ENCODE measurements around the gene TESK2. TPM values are rescaled to one million over a fixed set of nuclear protein-coding genes. Genes with fewer than 3 reads are reported as not detected.

The TESK2 gene
- total RNA-seq, 2 experiments from 2014 or later: 3.3 to 3.5 TPM

DNA sequence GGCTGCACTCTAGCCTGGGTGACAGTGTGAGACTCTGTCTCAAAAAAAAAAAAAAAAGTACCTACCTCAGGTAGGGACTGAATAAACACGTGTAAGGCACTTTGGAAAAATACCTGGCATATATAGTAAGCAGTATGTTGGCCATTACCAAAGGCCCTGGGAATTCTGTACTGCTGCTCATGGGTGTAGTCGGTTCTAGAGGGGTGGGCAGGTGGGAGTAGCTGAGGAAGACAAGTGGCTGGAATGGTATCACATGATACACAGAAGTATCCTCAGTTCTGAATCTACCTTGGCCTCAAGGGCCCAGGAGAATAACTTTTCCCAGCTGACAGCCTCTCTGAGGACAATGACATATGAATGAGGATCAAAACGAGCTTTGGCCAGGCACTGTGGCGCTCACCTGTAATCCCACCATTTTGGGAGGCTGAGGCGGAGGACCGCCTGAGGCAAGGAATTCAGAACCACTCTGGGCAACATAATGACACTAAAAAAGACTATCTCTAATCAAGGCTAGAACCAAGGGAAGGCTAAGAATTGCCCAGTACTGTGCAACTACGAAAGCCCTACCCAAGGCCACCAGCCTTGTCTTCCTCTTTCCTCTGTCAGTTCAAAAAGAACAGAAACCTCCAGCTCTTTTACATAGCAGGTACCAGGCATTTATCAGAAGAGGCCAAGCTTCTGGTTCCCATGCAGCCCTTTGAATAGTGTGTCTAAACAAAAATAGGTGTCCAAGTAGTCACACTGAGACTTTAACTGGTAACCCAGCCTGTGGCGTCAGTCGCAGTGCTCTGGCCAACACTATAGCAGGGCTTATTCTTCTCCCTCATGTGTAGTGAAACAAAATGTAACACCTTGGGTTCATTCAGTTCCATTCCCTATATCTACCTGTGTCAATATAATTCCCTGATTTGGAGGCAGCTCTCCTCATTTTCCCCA is 19.3 kb upstream of the TESK2 start:
- CTCF ChIA-PET: interaction anchor here (1.2 to 4.5 kb wide), 5 partner anchors 10 to 59 kb away, joined by 4 to 194 read pairs (median 20); partner anchors contain the start of genes CCDC163, MMACHC and PRDX1
- DNase-seq (no peak), ATAC-seq (no peak)
- Mint-ChIP-seq H3K4me1 (ENCODE audit: low read depth) (no peaks in the 10 kb centered on the region), H3K4me3 (no peak overlapping the region), H3K9me3 (ENCODE audit: insufficient read depth) (no peaks in the 10 kb centered on the region), H3K36me3 (ENCODE audit: low read depth) (peaks cover 58% of the 10 kb centered on the region), H3K27me3 (ENCODE audit: low read depth) (no peaks in the 10 kb centered on the region), H3K27ac (no peak overlapping the region)
- POLR2A ChIA-PET: interaction anchor here (0.9 to 1.4 kb wide), 2 partner anchors 11 to 12 kb away, joined by 3 to 9 read pairs; partner anchors contain the start of gene PRDX1

DNA sequence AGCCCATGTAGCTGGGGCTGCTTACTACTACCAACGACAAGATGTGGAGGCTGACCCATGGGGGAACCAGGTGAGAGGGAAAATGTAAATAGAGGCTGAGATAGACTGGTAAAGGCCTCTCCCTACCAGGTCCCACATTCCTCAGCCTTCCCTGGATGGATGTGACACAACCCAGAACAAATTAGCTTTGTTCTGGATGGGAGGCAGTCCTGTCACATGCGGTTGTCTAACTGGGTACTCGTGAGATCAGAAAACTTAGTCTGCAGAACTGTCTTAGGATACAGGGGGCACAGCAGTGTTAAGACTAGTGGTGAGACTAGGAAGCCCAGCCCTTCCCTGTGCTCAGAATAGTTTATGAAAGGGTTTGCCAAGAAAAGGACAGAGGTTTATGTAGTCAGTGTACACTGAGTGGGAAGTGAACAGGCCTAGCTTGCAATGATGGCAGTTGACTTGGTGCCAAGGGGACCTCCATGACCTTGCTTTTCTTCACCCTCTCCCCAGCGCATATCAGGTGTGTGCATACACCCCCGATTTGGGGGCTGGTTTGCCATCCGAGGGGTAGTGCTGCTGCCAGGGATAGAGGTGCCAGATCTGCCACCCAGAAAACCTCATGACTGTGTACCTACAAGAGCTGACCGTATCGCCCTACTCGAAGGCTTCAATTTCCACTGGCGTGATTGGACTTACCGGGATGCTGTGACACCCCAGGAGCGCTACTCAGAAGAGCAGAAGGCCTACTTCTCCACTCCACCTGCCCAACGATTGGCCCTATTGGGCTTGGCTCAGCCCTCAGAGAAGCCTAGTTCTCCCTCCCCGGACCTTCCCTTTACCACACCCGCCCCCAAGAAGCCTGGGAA is 17.6 kb upstream of the TESK2 start:
- peak overlapping the region; percentile 9 for H3K27ac Mint-ChIP-seq
- peaks cover 42% of the 10 kb centered on the region for H3K36me3 Mint-ChIP-seq (ENCODE audit: low read depth)
- no peaks in the 10 kb centered on the region for H3K27me3 Mint-ChIP-seq (ENCODE audit: low read depth)
- DNase-seq: no peak
- H3K4me1 Mint-ChIP-seq (ENCODE audit: low read depth): no peaks in the 10 kb centered on the region
- no peak overlapping the region for H3K4me3 Mint-ChIP-seq
- H3K9me3 Mint-ChIP-seq (ENCODE audit: insufficient read depth): no peaks in the 10 kb centered on the region
- ATAC-seq: peak; percentile 33
- ChIA-PET POLR2A (interaction anchor here (1.0 to 1.2 kb wide), 2 partner anchors 8 to 11 kb away, joined by 3 to 6 read pairs; partner anchors contain the start of genes CCDC163 and MMACHC), CTCF (interaction anchor here (1.1 to 2.1 kb wide), 2 partner anchors 16 to 61 kb away, joined by 3 to 7 read pairs; no protein-coding TSS in a partner anchor)

GRCh38 chr1:45507893-45508292 is 16.9 kb upstream of the TESK2 start:
- Mint-ChIP-seq H3K27ac (no peak overlapping the region), H3K9me3 (ENCODE audit: insufficient read depth) (no peaks in the 10 kb centered on the region), H3K4me3 (no peak overlapping the region), H3K36me3 (ENCODE audit: low read depth) (peaks cover 43% of the 10 kb centered on the region), H3K4me1 (ENCODE audit: low read depth) (no peaks in the 10 kb centered on the region), H3K27me3 (ENCODE audit: low read depth) (no peaks in the 10 kb centered on the region)
- ATAC-seq (no peak), DNase-seq (no peak)
- ChIA-PET POLR2A (interaction anchor here (1.0 to 1.2 kb wide), 2 partner anchors 8 to 11 kb away, joined by 3 to 6 read pairs; partner anchors contain the start of genes CCDC163 and MMACHC), CTCF (interaction anchor here (1.1 to 2.1 kb wide), 2 partner anchors 15 to 62 kb away, joined by 3 to 7 read pairs; no protein-coding TSS in a partner anchor)

DNA sequence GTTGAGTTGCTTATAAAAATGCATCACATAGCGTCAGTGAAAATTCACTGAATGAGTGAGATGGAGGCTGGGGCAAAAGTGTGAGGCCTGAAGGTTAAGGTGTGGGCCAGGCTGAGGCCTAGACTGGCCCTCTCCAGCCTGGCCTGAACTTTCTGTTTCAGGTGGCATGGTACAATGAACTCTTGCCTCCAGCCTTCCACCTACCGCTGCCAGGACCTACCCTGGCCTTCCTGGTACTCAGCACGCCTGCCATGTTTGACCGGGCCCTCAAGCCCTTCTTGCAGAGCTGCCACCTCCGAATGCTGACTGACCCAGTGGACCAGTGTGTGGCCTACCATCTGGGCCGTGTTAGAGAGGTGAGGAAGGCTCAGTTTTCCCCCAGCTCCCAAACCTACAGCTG is 16.2 kb upstream of the TESK2 start:
- CTCF ChIA-PET: interaction anchor here (2.1 kb wide), 1 partner anchor 14 kb away, joined by 7 read pairs; no protein-coding TSS in a partner anchor
- POLR2A ChIA-PET: interaction anchor here (0.5 to 1.2 kb wide), 2 partner anchors 12 to 181 kb away, joined by 3 to 6 read pairs; no protein-coding TSS in a partner anchor

GRCh38 chr1:45503462-45504360 is 12.7 kb upstream of the TESK2 start:
- Mint-ChIP-seq H3K4me3 (no peak overlapping the region), H3K36me3 (ENCODE audit: low read depth) (peaks cover 15% of the 10 kb centered on the region), H3K27me3 (ENCODE audit: low read depth) (no peaks in the 10 kb centered on the region), H3K27ac (no peak overlapping the region), H3K4me1 (ENCODE audit: low read depth) (peaks cover 24% of the 10 kb centered on the region), H3K9me3 (ENCODE audit: insufficient read depth) (no peaks in the 10 kb centered on the region)
- no peak for ATAC-seq
- ChIA-PET POLR2A (interaction anchor here (1.1 to 2.7 kb wide), 2 partner anchors 8 to 491 kb away, joined by 3 to 9 read pairs; no protein-coding TSS in a partner anchor), CTCF (interaction anchor here (1.0 kb wide), 1 partner anchor 11 kb away, joined by 3 read pairs; no protein-coding TSS in a partner anchor)
- DNase-seq: no peak

More for the DNA sequence above, 16.2 kb upstream of the TESK2 start:
- Mint-ChIP-seq H3K4me1 (ENCODE audit: low read depth) (no peaks in the 10 kb centered on the region), H3K36me3 (ENCODE audit: low read depth) (peaks cover 40% of the 10 kb centered on the region), H3K27me3 (ENCODE audit: low read depth) (no peaks in the 10 kb centered on the region), H3K9me3 (ENCODE audit: insufficient read depth) (no peaks in the 10 kb centered on the region), H3K27ac (no peak overlapping the region), H3K4me3 (no peak overlapping the region)
- ATAC-seq (no peak), DNase-seq (no peak)

DNA sequence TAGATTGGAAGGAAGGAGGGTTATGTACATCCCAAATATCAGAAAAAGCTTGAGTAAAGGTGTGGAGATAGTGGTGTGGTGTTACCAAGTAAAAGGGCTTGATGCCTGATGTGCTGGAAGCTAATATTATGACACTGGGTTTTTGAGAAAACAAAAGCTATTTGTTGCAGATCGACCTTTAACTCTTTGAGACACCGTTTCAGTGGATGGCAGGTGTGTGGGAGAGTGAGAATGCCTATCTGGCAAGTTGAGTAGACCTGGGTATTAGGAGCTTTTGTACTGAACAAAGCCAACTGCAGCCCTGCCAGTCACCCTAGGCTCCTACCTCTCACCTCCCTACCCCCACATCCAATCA is 10.5 kb upstream of the TESK2 start:
- Mint-ChIP-seq H3K36me3 (ENCODE audit: low read depth) (peaks cover 5% of the 10 kb centered on the region), H3K4me1 (ENCODE audit: low read depth) (peaks cover 28% of the 10 kb centered on the region), H3K27me3 (ENCODE audit: low read depth) (no peaks in the 10 kb centered on the region), H3K4me3 (peak overlapping the region; percentile 94), H3K27ac (no peak overlapping the region), H3K9me3 (ENCODE audit: insufficient read depth) (no peaks in the 10 kb centered on the region)
- ChIA-PET POLR2A (interaction anchor here (0.6 to 2.7 kb wide), 4 partner anchors 10 to 1637 kb away, joined by 4 to 23 read pairs (median 8); partner anchors contain the start of genes MUTYH, PRDX1 and TOE1), CTCF (interaction anchor here (0.8 to 3.1 kb wide), 5 partner anchors 8 to 162 kb away, joined by 3 to 36 read pairs (median 7); partner anchors contain the start of genes MUTYH and TOE1)
- no peak for DNase-seq
- no peak for ATAC-seq

DNA sequence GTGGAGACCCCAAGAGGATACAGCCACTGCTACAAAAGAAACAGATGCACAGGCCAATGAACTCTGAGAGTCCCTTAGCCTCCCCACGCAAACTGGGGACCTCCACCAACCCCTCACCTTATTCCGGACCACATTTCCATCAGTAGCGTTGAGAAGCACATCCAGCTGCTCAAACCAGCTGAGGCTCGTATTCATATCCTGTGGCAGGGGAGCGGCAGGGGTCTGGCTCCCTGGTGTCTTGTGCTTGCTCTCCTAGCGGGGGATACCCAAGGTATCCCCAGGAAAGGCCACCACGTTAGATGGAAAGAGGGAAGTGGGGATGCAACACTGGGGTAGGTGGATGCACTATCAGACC is 8.4 kb upstream of the TESK2 start:
- ATAC-seq: peak; percentile 7
- ChIA-PET POLR2A (interaction anchor here (0.9 to 2.7 kb wide), 5 partner anchors 22 to 159 kb away, joined by 4 to 23 read pairs (median 19); partner anchors contain the start of genes AKR1A1, MUTYH, NASP and PRDX1), CTCF (interaction anchor here (0.7 to 3.1 kb wide), 13 partner anchors 8 to 485 kb away, joined by 3 to 36 read pairs (median 4); partner anchors contain the start of genes MUTYH, PRDX1, TESK2 and TOE1)
- Mint-ChIP-seq H3K27ac (peak overlapping the region; percentile 89), H3K4me1 (ENCODE audit: low read depth) (peaks cover 28% of the 10 kb centered on the region), H3K9me3 (ENCODE audit: insufficient read depth) (no peaks in the 10 kb centered on the region), H3K4me3 (peak overlapping the region; percentile 94), H3K27me3 (ENCODE audit: low read depth) (no peaks in the 10 kb centered on the region), H3K36me3 (ENCODE audit: low read depth) (peaks cover 5% of the 10 kb centered on the region)
- DNase-seq: no peak

DNA sequence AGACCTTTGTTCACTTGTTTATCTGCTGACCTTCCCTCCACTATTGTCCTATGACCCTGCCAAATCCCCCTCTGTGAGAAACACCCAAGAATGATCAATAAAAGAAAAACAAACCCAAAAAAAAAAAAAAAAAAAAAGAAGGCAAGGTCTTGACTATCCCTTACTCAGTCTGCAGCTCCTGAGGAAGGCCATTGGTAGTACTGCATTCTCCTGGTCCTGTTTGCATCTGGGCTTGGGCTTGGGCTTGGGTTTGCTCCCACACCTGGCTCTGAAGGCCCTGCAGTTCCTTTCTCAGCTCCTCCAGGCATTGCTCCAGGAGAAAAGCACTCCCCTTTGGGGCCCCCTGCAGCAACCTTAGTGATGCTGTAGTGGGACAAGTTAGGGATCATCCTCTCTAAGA is 7.3 kb upstream of the TESK2 start:
- DNase-seq: no peak
- Mint-ChIP-seq H3K4me1 (ENCODE audit: low read depth) (peaks cover 32% of the 10 kb centered on the region), H3K9me3 (ENCODE audit: insufficient read depth) (no peaks in the 10 kb centered on the region), H3K27me3 (ENCODE audit: low read depth) (no peaks in the 10 kb centered on the region), H3K4me3 (peak overlapping the region; percentile 94), H3K36me3 (ENCODE audit: low read depth) (peaks cover 3% of the 10 kb centered on the region), H3K27ac (no peak overlapping the region)
- ChIA-PET CTCF (interaction anchor here (1.0 to 2.7 kb wide), 5 partner anchors 72 to 198 kb away, joined by 3 to 14 read pairs (median 4); partner anchors contain the start of genes MUTYH and TOE1), POLR2A (interaction anchor here (0.5 to 2.7 kb wide), 6 partner anchors 23 to 777 kb away, joined by 3 to 19 read pairs (median 8); partner anchors contain the start of genes MUTYH, NASP, PRDX1 and TOE1)
- ATAC-seq: no peak

- ATAC-seq (no peak), DNase-seq (peak; percentile 65)
- Mint-ChIP-seq H3K4me1 (ENCODE audit: low read depth) (peaks cover 12% of the 10 kb centered on the region), H3K27me3 (ENCODE audit: low read depth) (peaks cover 4% of the 10 kb centered on the region), H3K9me3 (ENCODE audit: insufficient read depth) (no peaks in the 10 kb centered on the region), H3K36me3 (ENCODE audit: low read depth) (no peaks in the 10 kb centered on the region), H3K27ac (no peak overlapping the region), H3K4me3 (no peak overlapping the region)
- CTCF ChIA-PET: interaction anchor here (0.6 to 8.6 kb wide), 42 partner anchors 8 to 706 kb away, joined by 3 to 218 read pairs (median 5); partner anchors contain the start of genes EIF2B3, HECTD3, HPDL and MUTYH
- POLR2A ChIA-PET: interaction anchor here (0.7 to 5.5 kb wide), 6 partner anchors 29 to 718 kb away, joined by 3 to 38 read pairs (median 6); partner anchors contain the start of genes MUTYH, PRDX1, RPS8 and TOE1
These were observed 2.2 kb upstream of the TESK2 start for GRCh38 chr1:45493116-45493697.
